Renal pelvis (tissue), 4 donors: ENCODE data around the gene CWC22. TPM values are rescaled to one million over a fixed set of nuclear protein-coding genes. Genes with fewer than 3 reads are reported as not detected.
"Not testable (repeated sequence)": the region's sequence is repeated elsewhere in the genome, so short reads cannot be mapped to it uniquely, and the experiment has no call there.

ENCODE experiments used
- DNase-seq: peaks from one replicate; pipeline ENCODE4 v3.0.0-alpha.2; 2013
- polyA plus RNA-seq, 3 donors: library from polyadenylated mRNA; unstranded; fragments of 120-200 nt; gene quantifications; one replicate each; pipeline ENCODE4 v1.2.1, GENCODE V29; 2013; ENCODE audit not compliant: insufficient read length in 3 of 3

Gene CWC22
- polyA plus RNA-seq, 3 donors, result 32.1 to 37.4 (median 34.5) TPM

DNA sequence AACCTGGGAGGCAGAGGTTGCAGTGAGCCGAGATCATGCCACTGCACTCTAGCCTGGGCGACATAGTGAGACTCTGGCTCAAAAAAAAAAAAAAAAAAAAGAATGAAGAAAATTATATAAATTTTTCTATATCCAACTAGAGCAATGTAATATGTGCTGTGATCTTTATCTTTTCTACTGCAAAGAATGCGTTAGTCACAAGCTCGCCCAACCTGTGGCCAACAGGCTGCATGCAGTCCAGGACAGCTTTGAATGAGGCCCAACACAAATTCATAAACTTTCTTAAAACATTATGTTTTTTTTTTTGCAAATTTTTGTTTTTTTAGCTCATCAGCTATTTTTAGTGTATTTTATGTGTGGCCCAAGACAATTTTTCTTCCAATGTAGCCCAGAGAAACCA, 48.8 kb downstream of the CWC22 start:
- not testable (repeated sequence) for DNase-seq

DNA sequence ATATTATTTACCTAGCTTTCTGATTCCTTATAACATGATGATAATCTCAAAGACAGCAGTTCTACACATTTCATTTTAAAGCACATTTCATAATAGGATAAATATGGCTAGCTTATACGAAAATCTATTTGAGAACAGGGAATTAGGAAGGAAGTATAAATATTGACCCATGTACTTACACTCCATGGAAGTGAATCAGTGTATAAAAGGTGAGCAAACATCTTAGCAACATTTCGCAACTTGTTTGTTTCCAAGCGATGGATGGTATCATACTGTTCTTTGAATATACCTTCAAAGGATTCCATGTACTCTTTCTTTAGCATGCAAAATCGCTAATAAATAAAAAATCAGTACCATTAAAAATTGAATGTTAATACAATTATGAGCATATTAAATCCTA, 53.1 kb downstream of the CWC22 start:
- no peak for DNase-seq

DNA sequence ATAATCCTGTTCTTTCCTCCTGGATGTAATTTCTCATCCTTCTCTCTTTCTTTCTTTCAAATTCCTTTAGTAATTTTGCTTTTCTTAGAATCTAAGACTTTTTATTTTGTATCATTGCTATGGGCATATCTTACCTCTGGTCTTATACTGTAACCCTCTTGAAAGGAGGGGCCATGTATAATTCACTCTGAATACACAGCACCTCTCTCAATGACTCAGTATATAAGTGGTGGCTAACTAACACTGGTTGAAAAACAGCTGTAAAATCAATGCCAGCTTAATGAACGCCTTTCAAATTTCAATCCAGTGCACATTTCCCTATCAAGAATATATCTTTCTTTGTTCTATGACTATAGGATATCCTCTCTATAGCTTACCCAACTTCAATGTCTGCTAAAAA, 53.7 kb downstream of the CWC22 start:
- DNase-seq, result no peak

DNA sequence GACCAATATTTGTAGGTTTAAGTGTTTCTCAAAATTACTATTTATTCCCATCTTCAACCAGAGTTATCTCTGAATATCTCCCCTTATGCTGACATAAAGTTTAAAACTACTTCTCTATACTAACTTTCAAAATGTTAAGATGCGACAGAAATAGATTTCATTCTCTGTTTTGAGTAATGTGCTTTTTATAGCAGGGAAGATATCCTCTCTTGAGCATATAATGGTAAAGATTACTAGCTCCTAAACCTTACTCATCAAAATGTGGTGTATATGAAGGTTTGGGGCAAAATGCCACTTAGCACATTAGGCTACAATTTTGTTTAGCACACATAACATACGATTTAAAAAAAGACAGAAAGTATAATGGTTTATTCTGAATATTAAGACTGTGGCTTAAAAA, 54.4 kb downstream of the CWC22 start:
- DNase-seq, result no peak

DNA sequence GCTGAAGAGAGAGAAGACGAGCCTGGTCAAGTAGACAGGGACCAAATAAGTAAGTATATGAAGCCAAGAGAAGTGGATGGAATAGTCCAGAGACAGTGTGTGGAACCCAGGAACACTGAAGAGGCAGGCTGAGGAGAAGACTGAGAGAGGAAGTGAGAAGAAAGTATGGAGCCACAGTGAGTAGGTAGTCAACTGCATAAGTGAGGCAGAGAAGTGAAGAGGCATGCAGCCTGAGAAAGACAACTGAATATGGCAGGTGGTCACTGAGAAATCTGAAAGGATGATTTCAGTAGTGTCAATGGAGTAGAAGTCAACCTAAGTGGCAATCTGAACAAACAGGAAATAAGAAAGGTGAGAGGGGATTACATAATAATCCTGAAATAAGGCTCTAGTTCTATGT, 55.4 kb downstream of the CWC22 start:
- DNase-seq, result no peak

DNA sequence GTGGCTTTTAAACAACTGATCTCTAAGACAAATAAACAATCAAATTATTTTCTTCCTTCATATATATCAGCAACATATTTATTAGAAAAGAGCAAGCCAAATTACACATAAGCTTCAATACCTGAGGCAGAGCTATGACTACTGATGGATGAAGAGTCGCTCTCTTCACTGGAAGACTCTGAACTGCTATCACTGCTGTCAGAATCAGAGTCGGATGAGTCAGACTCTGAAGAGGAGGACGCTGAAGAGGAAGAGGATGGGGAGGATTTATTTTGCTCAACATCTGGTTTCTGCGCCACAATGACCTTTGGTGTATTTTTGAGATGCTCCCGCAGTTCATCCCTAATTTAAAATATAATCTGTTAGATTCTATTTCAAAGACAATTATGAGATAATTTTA, 56.7 kb downstream of the CWC22 start:
- DNase-seq, result no peak

DNA sequence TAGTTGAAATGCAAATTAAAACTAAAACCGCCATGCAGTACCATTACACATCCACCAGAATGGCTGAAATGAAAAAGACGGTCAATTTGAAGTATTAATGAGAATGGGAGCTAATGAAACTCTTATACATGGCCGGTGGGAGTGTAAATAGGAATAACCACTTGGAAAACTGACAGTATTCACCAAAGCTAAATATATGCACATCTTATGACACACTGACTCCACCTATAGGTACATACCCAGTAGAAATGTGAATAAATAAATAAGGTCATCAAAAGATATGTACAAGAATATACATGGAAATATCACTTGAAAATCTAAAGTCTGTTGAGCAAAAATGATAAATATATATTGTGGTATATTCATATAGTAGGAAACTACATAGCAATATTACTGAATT, 57.7 kb downstream of the CWC22 start:
- no peak for DNase-seq

DNA sequence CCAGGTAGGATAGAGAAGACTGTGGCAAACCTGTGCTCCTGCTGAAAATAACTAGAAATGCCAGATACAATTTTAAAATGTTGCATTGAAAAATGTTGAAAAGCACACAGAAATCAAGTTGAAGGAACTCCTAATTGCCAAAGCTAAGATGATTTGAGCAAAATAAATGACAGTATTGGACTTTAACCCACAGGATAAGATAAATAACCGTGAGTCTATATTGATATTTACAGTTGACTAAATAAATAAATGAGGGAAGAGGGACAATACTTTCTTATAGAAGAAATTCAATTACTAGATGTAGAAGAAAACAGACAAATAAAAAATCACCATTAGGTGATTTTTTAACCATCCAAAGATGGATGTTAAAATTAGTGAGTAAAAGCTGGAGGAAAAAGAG, 59.0 kb downstream of the CWC22 start:
- DNase-seq, result no peak

DNA sequence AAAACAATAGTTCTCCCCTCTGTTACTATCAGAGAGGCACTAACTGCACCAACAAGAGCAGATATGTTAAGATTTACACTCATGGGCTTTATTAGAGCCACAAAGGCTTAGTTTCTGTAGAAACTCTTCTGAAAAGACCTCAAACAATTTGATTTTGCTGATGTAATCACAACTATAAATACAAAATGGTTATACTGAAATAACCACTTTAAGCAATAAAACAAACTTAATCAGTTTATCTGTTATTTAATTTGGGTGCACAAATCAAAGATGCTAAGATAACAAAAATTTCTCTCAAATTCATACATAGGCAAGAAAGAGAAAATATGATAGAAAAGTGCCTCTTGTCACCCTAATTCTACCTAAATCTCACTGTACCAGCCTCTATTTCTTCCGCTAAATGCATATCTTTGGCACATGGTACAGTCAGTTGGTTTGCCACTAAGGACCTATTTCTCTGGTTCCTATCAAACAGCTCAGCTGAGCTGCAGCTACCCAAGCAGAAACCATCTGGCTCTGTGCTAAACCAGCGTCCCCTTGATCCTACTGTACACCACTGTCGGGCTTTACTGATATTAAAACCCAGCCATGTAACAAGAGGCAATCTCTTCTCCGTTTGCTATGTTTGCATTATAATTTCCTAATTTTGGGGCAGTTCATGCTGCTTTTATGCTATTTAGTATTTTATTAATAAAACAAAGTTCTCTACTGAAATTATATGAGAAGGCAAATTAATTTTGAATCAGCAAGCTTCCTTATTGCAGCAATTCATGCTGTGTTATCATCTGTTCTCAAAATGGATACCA, 60.1 kb downstream of the CWC22 start:
- no peak for DNase-seq

DNA sequence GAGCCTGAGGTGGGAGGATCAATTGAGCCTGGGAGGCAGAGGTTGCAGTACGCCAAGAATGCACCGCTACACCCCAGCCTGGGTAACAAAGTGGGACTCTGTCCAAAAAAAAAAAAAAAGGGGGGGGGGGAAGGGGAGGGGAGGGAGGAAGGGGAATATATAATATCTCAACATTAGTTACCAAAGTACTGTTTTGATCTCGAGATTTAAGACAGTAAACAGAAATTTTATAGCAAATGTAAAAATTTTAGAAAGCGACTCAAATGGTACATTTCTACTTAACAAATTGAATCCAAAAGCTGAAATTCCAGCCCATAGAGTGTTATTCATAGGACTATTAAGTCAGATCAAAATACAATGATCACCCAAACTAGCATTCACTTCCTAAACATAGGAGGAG, 60.8 kb downstream of the CWC22 start:
- DNase-seq, result no peak

DNA sequence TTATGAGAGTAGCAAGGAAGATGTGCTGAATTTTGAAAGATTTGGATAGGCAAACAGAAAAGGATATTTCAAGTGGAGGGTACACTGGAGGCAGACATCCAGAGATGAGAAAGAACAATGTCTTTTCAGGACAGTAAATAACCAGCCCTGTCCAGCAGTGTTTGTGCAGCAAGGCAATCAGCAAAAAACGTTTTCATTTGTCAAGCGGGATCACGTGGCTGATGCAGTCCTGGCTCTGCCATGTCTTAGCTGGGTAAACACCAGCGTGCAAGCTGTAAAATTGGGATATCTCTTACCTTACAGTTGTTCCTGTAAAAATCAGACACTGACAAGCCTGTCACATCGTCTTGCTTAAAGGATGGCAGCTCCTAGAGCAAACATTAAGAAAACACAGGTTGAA, 67.8 kb downstream of the CWC22 start:
- no peak for DNase-seq

DNA sequence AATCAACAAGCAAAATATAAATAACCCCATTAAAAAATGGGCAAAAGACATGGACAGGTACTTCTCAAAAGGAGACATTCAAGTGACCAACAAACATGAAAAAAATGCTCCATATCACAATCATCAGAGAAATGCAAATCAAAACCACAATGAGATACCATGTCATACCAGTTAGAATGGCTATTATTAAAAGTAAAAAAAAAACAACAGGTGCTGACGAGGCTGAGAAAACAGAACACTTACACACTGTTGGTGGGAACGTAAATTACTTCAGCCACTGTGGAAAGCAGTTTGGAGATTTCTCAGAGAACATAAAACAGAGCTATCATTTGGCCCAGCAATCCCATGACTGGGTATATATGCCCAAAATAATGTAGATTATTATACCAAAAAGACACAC, 69.1 kb downstream of the CWC22 start:
- no peak for DNase-seq

DNA sequence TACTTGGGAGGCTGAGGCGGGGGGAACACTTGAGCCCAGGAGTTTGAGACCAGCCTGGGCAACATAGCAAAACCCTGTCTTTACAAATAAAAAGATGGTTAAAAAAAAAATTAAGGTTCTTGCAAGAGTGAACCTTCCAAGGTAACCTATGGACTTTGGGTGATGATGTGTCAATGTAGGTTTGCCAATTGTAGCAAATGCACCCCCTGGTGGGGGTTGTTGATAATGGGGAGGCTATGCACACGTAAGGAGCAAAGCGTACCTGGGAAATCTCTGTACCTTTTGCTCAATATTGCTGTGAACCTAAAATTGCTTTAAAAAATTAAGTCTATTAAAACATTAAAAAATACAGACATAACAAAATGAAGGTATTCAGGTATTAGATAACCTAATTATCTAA, 70.4 kb downstream of the CWC22 start:
- peak; percentile 4 for DNase-seq

DNA sequence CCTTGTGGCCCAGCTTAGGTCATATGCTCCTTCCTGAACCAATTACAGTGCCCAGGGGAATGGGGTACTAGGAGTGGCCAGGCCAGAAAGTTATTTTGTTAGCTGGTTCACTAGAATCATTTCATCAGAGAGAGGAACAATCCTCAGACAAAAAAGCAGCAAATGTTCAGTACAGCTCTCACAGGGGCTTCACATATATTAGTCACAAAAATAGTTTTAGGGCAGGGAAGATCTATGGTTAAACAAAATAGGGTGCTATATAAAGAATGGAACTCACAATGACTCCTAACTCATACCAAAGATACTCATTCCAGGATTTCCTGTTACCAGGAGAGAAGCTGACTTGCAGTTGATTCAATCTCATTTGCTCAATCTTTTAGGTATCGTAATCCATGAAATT, 71.0 kb downstream of the CWC22 start:
- no peak for DNase-seq

DNA sequence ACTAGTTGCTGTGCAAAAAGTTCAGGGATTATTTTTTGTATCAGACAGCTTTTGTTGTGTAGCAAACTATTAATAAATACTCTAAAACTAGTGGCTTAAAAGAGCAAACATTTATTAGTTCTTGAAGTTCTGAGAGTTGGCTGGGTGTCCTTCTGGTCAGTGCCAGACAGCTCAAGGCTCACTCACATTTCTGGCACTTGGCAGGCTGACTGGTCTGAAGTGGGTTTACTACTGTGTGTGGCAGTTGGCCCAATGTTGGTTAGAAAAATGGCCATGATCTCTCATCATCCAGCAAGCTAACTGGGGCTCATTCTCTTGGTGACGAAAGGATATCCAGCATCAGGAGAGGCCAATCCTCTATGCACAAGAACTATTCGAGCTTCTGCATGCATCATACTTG, 74.3 kb downstream of the CWC22 start:
- no peak for DNase-seq

DNA sequence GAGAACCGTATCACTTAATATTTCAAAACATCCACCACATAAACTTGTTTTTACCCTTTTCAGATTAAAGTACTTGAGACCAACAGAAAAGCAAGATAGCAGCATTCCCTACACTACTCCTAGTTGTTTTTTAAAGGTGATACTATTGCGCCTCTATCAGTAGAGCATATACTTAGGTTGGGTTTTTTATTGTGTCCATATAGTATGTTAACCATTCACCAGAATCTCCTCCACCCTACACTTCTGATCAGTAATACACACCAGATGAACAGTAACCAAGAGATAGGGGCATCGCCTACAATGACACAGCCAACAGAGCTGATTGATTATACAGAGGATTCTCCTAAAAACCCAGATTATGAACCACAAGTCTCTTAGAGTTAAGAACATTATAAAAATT, 75.6 kb downstream of the CWC22 start:
- no peak for DNase-seq

DNA sequence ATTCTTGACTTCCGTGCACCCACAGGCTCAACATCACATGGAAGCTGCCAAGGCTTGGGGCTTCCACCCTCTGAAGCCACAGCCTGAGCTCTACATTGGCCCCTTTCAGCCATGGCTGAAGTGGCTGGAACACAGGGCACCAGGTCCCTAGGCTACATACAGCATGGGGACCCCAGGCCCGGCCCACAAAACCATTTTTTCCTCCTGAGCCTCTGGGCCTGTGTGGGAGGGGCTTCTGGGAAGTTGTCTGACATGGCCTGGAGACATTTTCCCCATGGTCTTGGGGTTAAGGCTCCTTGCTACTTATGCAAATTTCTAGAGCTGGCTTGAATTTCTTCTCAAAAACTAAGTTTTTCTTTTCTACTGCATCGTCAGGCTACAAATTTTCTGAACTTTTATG, 77.1 kb downstream of the CWC22 start:
- not testable (repeated sequence) for DNase-seq

DNA sequence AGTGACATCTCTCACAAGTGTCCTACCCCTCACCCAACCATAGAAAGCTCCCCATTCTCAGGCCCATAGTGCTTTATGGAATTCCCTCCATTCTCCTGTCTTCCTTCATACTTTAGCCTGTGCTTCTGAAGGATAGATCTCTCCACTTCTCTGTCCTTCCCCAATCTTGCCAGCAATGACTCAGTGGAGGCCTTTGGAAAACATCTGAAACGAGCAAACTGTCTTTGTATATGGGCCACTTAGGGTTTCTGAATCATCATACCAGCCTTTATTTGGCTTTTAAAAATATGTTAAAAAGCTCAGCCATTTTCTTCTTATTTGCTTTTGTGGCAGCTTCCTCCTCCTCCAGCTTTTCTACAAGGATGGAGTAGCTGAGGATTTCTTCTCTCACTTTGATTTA, 80.1 kb downstream of the CWC22 start:
- no peak for DNase-seq

DNA sequence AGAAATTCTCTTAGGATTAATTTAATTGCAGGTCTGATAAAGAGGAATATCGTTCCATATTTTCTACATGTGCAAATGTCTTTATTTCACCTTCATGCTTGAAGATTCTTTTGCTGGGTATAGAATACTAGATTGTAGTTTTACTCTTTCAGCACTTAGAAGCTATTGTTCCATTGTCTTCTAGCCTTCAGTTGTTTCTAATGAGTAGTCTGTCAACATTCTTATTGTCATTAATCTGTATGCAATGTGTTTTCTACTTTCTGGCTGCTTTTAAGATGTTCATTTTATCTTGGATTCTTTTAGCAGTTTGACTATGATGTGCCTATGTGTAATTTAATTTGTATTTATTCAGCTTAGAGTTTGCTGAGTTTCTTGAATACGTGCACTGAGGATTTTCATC, 81.4 kb downstream of the CWC22 start:
- DNase-seq, result no peak

DNA sequence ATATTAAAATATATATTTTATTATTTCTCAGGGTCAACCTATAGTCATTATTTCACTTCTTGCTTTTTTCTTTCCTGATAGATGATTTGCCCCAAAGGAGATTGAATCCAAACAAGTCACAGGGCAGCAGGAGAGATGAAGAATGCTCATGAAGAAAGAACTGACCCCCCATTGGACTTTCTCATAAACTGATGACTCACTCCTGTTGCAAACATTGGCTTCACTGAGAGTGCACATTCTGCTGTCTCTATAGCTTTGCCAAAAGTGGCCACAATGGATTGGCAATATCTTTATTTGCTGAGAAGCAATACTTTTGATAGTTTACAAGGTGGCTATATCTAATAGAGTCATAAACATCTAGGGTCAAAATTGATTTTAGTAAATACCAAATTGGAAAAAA, 89.8 kb downstream of the CWC22 start:
- DNase-seq, result no peak

DNA sequence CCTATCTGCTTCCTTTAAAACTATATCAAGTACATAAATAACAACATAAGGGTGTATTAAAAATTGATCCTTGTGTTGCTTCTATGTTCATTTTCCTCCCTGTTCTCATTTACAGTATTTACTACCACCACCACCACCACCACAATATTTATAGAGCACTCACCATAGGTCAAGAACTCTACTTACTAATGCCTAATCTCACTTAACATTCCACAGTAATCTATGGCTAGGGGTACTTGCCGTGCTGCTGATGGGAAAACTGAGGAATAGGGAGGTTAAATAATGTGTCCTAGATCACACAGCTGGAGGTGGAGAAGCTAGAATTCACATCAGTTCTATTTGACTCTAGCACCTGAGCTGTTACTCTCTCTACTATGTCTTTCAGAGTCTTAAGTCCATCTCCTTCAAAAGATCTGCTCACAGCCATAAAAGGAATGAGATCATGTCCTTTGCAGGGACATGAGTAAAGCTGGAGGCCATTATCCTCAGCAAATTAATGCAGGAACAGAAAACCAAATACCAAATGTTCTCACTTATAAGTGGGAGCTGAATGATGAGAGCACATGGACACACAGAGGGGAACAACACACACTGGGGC, 91.6 kb downstream of the CWC22 start:
- DNase-seq, result no peak

DNA sequence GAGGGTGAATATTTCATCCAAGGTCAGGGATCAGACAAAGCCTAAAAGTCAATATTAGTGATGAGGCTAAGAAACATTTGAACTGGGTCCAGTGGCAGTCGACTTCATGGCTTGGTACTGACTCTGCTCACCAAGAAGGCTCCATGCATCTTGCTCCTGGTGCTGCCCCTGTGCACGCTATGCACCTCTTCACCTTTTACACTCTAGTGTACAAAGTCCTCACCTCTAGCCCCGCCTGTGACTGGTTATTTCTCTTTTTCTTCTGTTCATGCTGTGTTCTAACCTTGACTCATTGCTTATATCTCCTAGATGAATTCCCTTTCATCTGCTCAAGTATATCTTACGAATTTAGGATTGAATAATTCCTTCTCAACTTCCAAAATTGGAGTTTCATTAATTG, 93.3 kb downstream of the CWC22 start:
- DNase-seq, result no peak

DNA sequence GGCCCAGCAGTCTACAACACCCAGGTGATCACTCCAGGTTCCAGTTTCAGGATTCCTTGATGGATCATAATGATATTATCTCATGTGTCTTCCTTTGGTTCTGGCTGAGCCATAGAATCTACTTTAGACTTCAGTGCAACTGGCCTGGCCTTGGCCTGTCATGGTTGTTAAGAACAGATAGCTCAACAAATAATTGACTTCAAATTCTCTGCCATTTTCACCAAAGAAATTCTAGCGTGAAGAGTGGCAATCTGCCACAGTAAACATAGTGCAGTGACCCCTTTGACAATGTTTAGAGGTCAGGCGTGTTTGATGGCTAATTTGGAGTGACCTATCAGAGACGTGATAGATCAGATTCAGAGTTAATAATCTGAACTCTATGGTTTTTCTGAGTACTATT, 95.5 kb downstream of the CWC22 start:
- DNase-seq, result no peak

DNA sequence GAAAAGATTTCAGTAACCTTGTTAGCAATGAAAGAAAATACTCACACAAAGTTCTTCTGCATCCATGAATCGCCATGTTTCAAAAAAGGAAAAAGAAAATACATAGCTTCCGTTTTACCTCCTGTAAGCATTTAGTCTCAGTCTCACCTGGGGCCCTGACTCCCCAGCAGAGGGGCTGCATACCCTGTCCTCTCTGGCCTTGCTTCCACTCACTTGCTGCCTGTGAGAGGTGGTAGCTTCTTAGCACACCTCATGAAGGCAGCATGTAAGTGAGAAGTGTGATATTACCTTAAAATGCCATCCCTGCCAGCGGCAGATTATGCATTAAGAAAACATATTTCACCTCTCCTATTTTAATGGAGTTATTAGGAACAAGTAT, 96.4 kb downstream of the CWC22 start:
- no peak for DNase-seq
